Measurements from ENCODE around the gene CHD2. TPM values are rescaled to one million over a fixed set of nuclear protein-coding genes. Genes with fewer than 3 reads are reported as not detected.

Gene CHD2
- total and polyA plus RNA-seq, 7 donors: 16.0 to 108 (median 75.9) TPM

DNA sequence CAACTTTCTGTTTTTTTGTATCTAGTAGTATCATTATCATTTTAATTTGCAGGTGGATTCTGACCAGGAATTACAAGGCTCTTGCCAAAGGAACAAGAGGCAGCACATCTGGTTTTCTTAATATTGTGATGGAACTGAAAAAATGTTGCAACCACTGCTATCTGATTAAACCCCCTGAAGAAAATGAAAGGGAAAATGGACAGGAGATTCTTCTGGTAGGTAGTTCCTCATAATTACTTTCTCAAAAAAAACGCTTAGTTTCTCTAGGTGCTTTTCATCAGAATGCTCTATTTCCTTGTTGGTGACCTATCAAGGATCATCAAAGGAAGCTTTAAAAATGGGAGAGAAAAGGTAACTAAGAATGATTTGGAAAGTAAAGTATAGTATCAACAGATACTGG is 71.6 kb downstream of the CHD2 start:
- H3K36me3 ChIP-seq: peaks cover 4 to 97% (median 36%) of the 10 kb centered on the region in 4 donors
- H3K27ac ChIP-seq: no peak overlapping the region
- no peak overlapping the region for H3K4me3 ChIP-seq
- 75 to 82% methylated on average over 1 of the region's 1 CpG for WGBS, 2 donors
- H3K27me3 ChIP-seq: no peaks in the 10 kb centered on the region
- H3K4me1 ChIP-seq: peaks cover 0 to 31% (median 16%) of the 10 kb centered on the region in 4 donors
- DNase-seq: no peak
- no peaks in the 10 kb centered on the region for H3K9me3 ChIP-seq
- intact Hi-C loops (cut with DNase I): no loop called here
- no peak for TF ChIP-seq EP300 (IDR thresholded peaks at IDR 0.05)
- TF ChIP-seq, protein P1, sequence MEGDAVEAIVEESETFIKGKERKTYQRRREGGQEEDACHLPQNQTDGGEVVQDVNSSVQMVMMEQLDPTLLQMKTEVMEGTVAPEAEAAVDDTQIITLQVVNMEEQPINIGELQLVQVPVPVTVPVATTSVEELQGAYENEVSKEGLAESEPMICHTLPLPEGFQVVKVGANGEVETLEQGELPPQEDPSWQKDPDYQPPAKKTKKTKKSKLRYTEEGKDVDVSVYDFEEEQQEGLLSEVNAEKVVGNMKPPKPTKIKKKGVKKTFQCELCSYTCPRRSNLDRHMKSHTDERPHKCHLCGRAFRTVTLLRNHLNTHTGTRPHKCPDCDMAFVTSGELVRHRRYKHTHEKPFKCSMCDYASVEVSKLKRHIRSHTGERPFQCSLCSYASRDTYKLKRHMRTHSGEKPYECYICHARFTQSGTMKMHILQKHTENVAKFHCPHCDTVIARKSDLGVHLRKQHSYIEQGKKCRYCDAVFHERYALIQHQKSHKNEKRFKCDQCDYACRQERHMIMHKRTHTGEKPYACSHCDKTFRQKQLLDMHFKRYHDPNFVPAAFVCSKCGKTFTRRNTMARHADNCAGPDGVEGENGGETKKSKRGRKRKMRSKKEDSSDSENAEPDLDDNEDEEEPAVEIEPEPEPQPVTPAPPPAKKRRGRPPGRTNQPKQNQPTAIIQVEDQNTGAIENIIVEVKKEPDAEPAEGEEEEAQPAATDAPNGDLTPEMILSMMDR (IDR thresholded peaks at IDR 0.05): no peak
- TF ChIP-seq POLR2A (IDR thresholded peaks at IDR 0.05): no peak
- no peak for TF ChIP-seq POLR2AphosphoS5 (IDR thresholded peaks at IDR 0.05)

DNA sequence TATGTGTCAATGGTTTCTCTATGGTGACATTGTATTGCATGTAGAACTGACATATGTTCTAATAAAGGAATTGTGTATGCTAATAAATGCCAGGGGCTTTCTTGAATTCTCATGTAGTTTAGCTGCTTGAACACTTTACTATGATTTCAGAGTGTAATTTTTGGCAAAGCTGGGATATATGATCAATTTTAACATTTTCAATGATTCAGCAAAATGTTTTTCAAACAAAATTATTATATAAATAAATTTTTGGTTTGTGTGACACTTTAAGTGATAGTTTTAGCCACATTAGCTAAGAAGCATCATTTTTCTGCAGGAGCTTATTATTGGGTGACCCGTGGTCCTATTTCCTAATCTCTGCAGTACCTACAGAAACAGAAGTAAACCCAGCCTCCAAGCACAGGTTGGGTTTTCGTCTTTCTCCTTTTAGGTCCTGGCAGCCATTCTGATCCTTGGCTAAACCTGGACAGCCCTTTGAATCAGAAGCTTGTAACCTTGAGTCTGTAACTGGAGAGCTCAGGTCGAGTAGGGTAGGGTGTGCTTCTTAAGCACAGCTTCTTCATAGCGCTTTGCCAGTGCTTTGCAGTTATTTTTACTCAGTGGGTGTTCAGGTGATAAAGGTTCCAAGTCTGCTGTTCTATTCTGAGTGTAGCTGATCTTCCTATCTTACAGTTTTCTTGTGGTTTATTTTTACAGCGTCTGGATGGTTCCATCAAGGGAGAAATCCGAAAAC is 74.2 kb downstream of the CHD2 start:
- WGBS, 2 donors: 88 to 92% methylated on average over 6 of the region's 6 CpGs
- intact Hi-C loops (cut with DNase I): no loop called here
- no peak overlapping the region for H3K4me3 ChIP-seq
- no peak overlapping the region for H3K27ac ChIP-seq
- no peaks in the 10 kb centered on the region for H3K9me3 ChIP-seq
- TF ChIP-seq POLR2AphosphoS5 (IDR thresholded peaks at IDR 0.05) (no peak), EP300 (IDR thresholded peaks at IDR 0.05) (no peak), POLR2A (IDR thresholded peaks at IDR 0.05) (no peak)
- TF ChIP-seq, protein P1 (IDR thresholded peaks at IDR 0.05): no peak
- H3K4me1 ChIP-seq: peaks cover 0 to 43% (median 26%) of the 10 kb centered on the region in 4 donors
- no peaks in the 10 kb centered on the region for H3K27me3 ChIP-seq
- DNase-seq: no peak
- H3K36me3 ChIP-seq: peaks cover 4 to 78% (median 36%) of the 10 kb centered on the region in 4 donors

DNA sequence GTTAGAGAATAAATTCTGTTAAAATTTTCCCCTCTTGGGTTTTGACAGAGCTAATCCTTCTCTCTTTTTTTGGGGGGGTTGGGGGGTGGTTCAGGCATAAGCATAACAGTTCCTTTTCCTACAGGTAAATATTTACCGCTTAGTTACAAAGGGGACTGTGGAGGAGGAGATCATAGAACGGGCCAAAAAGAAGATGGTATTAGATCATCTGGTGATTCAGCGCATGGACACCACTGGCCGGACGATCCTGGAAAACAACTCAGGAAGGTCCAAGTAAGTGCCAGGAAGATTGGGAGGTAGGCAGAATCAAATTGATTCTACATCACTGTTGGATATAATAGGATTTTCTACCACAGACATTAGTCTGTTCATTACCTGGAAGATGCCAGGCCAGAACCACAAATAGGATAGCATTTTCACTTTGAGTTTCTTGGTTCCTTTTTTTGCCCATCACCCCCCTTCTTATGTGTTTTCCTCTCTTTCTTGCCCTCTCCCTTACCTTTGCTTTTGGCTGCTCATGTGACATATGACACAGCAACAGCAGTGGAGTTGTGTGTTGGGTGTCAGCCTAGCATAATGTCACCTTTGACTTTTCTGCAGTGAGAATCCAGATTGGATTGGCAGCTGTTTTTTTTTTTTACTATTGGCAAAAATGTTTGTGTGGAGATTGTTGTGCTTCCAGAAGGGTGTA is 79.0 kb downstream of the CHD2 start:
- DNase-seq: peak; percentile 68
- Histone ChIP-seq H3K9me3 (no peaks in the 10 kb centered on the region), H3K4me3 (no peak overlapping the region), H3K27me3 (no peaks in the 10 kb centered on the region), H3K27ac (peak overlapping the region; percentile 51 to 72 (median 69)), H3K4me1 (peaks cover 0 to 37% (median 27%) of the 10 kb centered on the region in 4 donors), H3K36me3 (peaks cover 7 to 78% (median 53%) of the 10 kb centered on the region in 4 donors)
- peak in 1 of 4 donors; percentile 8 for TF ChIP-seq POLR2AphosphoS5 (IDR thresholded peaks at IDR 0.05)
- TF ChIP-seq POLR2A (IDR thresholded peaks at IDR 0.05): no peak
- intact Hi-C loops (cut with DNase I): loop anchor here (5.0 kb wide), 1 partner anchor 172 kb away; no protein-coding TSS in a partner anchor
- WGBS, 2 donors: 89 to 94% methylated on average over 5 of the region's 5 CpGs

DNA sequence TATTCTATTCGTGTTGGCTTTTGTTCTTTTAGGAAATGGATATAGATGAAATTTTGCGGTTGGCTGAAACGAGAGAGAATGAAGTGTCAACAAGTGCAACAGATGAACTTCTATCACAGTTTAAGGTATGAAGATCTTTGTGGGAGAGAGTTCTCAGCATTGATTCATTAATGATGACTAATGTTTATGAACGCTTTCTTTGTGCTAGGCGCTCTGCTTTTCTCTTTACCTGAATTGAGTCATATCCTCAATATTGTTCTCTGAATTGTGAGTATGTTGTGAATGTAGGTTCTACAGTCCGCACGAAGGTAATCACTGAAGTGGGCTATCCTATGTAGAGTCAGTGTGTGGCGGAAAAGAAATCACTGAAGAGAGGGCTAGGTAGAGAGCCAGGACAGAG is 81.2 kb downstream of the CHD2 start:
- DNase-seq: no peak
- peaks cover 16 to 78% (median 57%) of the 10 kb centered on the region in 4 donors for H3K36me3 ChIP-seq
- intact Hi-C loops (cut with DNase I): no loop called here
- TF ChIP-seq EP300 (IDR thresholded peaks at IDR 0.05): no peak
- no peak for TF ChIP-seq POLR2A (IDR thresholded peaks at IDR 0.05)
- TF ChIP-seq, protein P1 (IDR thresholded peaks at IDR 0.05): no peak
- no peak for TF ChIP-seq POLR2AphosphoS5 (IDR thresholded peaks at IDR 0.05)
- H3K27ac ChIP-seq: peak overlapping the region in 1 of 4 donors; percentile 4
- H3K4me3 ChIP-seq: no peak overlapping the region
- no peaks in the 10 kb centered on the region for H3K9me3 ChIP-seq
- peaks cover 0 to 36% (median 26%) of the 10 kb centered on the region in 4 donors for H3K4me1 ChIP-seq
- H3K27me3 ChIP-seq: no peaks in the 10 kb centered on the region
- WGBS, 2 donors: 89 to 95% methylated on average over 8 of the region's 8 CpGs

DNA sequence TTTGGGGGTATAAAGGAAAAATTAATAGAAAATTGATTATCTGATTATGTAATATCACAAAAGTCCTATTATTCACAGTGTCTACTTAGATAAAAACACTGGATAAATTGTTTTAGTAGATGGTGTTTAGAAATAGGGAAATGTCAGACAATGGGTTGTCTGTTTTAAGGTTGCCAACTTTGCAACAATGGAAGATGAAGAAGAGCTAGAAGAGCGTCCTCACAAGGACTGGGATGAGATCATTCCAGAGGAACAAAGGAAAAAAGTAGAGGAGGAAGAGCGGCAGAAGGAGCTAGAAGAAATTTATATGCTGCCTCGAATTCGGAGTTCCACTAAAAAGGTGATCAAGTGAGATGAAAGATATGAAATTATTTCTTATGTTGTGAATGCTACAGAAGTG is 84.0 kb downstream of the CHD2 start:
- intact Hi-C loops (cut with DNase I): no loop called here

More for the DNA sequence above, 84.0 kb downstream of the CHD2 start:
- TF ChIP-seq, protein P1 (IDR thresholded peaks at IDR 0.05): no peak
- TF ChIP-seq POLR2AphosphoS5 (IDR thresholded peaks at IDR 0.05): no peak
- TF ChIP-seq POLR2A (IDR thresholded peaks at IDR 0.05): no peak
- TF ChIP-seq EP300 (IDR thresholded peaks at IDR 0.05): no peak
- 90 to 93% methylated on average over 4 of the region's 4 CpGs for WGBS, 2 donors
- Histone ChIP-seq H3K4me1 (peaks cover 0 to 18% (median 9%) of the 10 kb centered on the region in 4 donors), H3K36me3 (peaks cover 16 to 98% (median 61%) of the 10 kb centered on the region in 4 donors), H3K9me3 (no peaks in the 10 kb centered on the region), H3K27me3 (no peaks in the 10 kb centered on the region), H3K4me3 (no peak overlapping the region), H3K27ac (no peak overlapping the region)
- DNase-seq: no peak

All from sigmoid colon (tissue), 7 donors.